Mesendoderm (in vitro differentiated cells): ENCODE measurements around the gene KLRC1.
"Not testable (repeated sequence)": the region's sequence is repeated elsewhere in the genome, so short reads cannot be mapped to it uniquely, and the experiment has no call there.

Experiments
- DNase-seq: peaks from one replicate; pipeline ENCODE4 v3.0.0; 2013
- H2AK5ac ChIP-seq: 2 replicates; pipeline ENCODE4 v1.6.1; 2013; ENCODE audit warnings: low read length, inconsistent platforms
- H2BK120ac ChIP-seq: 2 replicates; pipeline ENCODE4 v1.6.1; 2013; ENCODE audit warnings: low read depth, mild to moderate bottlenecking, low read length, moderate library complexity, mixed read lengths
- H2BK15ac ChIP-seq: replicated peaks from 2 replicates; pipeline ENCODE4 v1.6.1; 2013; ENCODE audit warnings: low read depth, mild to moderate bottlenecking, moderate library complexity
- H2BK5ac ChIP-seq: 2 replicates; pipeline ENCODE4 v1.6.1; 2013; ENCODE audit warnings: low read length, inconsistent platforms
- H3K18ac ChIP-seq: 2 replicates; pipeline ENCODE4 v1.6.1; 2013; ENCODE audit warnings: mild to moderate bottlenecking, low read length, mixed read lengths
- H3K23ac ChIP-seq: one replicate; pipeline ENCODE4 v1.6.1; 2013; ENCODE audit warnings: low read length
- H3K27ac ChIP-seq: 2 replicates; pipeline ENCODE4 v1.5.1; 2013; ENCODE audit warnings: low read depth, mild to moderate bottlenecking, inconsistent platforms, low read length, moderate library complexity
- H3K27me3 ChIP-seq: 2 replicates; pipeline ENCODE4 v1.6.1; 2013; ENCODE audit warnings: low read length, control low read depth, mild to moderate bottlenecking, inconsistent platforms; ENCODE audit not compliant: insufficient read depth, poor library complexity
- H3K36me3 ChIP-seq: 2 replicates; pipeline ENCODE4 v1.6.1; 2013; ENCODE audit warnings: low read length, inconsistent platforms; ENCODE audit not compliant: control insufficient read depth, insufficient read depth
- H3K4ac ChIP-seq: one replicate; pipeline ENCODE4 v1.6.1; 2013; ENCODE audit warnings: low read depth, mild to moderate bottlenecking, low read length, moderate library complexity
- H3K4me1 ChIP-seq: 2 replicates; pipeline ENCODE4 v1.6.1; 2013; ENCODE audit warnings: low read depth, low read length, inconsistent platforms; ENCODE audit not compliant: control insufficient read depth
- H3K4me2 ChIP-seq: 2 replicates; pipeline ENCODE4 v1.6.1; 2013; ENCODE audit warnings: low read length
- H3K4me3 ChIP-seq: 2 replicates; pipeline ENCODE4 v1.5.1; 2013; ENCODE audit warnings: mild to moderate bottlenecking, low read length
- H3K56ac ChIP-seq: one replicate; pipeline ENCODE4 v1.6.1; 2013; ENCODE audit warnings: low read length
- H3K79me1 ChIP-seq: 2 replicates; pipeline ENCODE4 v1.6.1; 2013; ENCODE audit warnings: low read length, inconsistent platforms
- H3K79me2 ChIP-seq: 2 replicates; pipeline ENCODE4 v1.6.1; 2013; ENCODE audit warnings: mild to moderate bottlenecking, low read length; ENCODE audit not compliant: control insufficient read depth, insufficient read depth
- H3K9ac ChIP-seq: 2 replicates; pipeline ENCODE4 v1.6.1; 2013; ENCODE audit warnings: low read length, inconsistent platforms
- H4K5ac ChIP-seq: one replicate; pipeline ENCODE4 v1.6.1; 2013; ENCODE audit warnings: low read length
- H4K8ac ChIP-seq: one replicate; pipeline ENCODE4 v1.6.1; 2013; ENCODE audit warnings: low read depth, mild to moderate bottlenecking, control low read depth, low read length, moderate library complexity
- WGBS: extraction: QIAGEN DNeasy Blood & Tissue Kit; methylation state at CpG from one replicate; pipeline ENCODE4 v1.1.7; 2013; ENCODE audit warnings: low lambda C conversion rate, missing lambda C conversion rate; ENCODE audit not compliant: insufficient coverage; ENCODE audit errors: extremely low coverage; 5-methylcytosine and 5-hydroxymethylcytosine counted together

KLRC1 gene

GRCh38 chr12:10400829-10401228 lies 52.3 kb downstream of the KLRC1 start:
- no peak overlapping the region for H3K4ac ChIP-seq
- H3K27ac ChIP-seq, result no peak overlapping the region
- no peak overlapping the region for H2BK120ac ChIP-seq
- H3K27me3 ChIP-seq, result no peaks in the 10 kb centered on the region
- no peak overlapping the region for H3K9ac ChIP-seq
- no peak overlapping the region for H3K23ac ChIP-seq
- no peak overlapping the region for H3K4me3 ChIP-seq
- no peak overlapping the region for H2BK15ac ChIP-seq
- H3K18ac ChIP-seq, result no peak overlapping the region
- H3K79me2 ChIP-seq, result no peaks in the 10 kb centered on the region
- no peak overlapping the region for H4K5ac ChIP-seq
- no peaks in the 10 kb centered on the region for H3K36me3 ChIP-seq
- H3K4me2 ChIP-seq, result no peak overlapping the region
- DNase-seq, result no peak
- H3K56ac ChIP-seq, result no peak overlapping the region
- H2AK5ac ChIP-seq, result no peak overlapping the region
- no peak overlapping the region for H2BK5ac ChIP-seq
- H4K8ac ChIP-seq, result no peak overlapping the region
- no peaks in the 10 kb centered on the region for H3K79me1 ChIP-seq
- no peaks in the 10 kb centered on the region for H3K4me1 ChIP-seq

GRCh38 chr12:10398168-10398567 lies 55.0 kb downstream of the KLRC1 start:
- Histone ChIP-seq H3K27me3 (no peaks in the 10 kb centered on the region), H3K4me1 (no peaks in the 10 kb centered on the region), H4K5ac (no peak overlapping the region), H3K9ac (no peak overlapping the region), H3K27ac (no peak overlapping the region), H3K4me2 (no peak overlapping the region), H3K56ac (no peak overlapping the region), H3K79me1 (no peaks in the 10 kb centered on the region), H2BK15ac (no peak overlapping the region), H2AK5ac (no peak overlapping the region), H2BK5ac (no peak overlapping the region), H3K23ac (no peak overlapping the region), H3K79me2 (no peaks in the 10 kb centered on the region), H4K8ac (no peak overlapping the region), H3K4me3 (no peak overlapping the region), H3K36me3 (no peaks in the 10 kb centered on the region), H3K18ac (no peak overlapping the region), H3K4ac (no peak overlapping the region), H2BK120ac (no peak overlapping the region)
- WGBS, result no CpG with 5 or more reads among the region's 2 CpGs
- DNase-seq, result no peak

- Histone ChIP-seq H3K23ac (no peak overlapping the region), H2BK5ac (no peak overlapping the region), H3K4me1 (no peaks in the 10 kb centered on the region), H3K36me3 (no peaks in the 10 kb centered on the region), H3K4me2 (no peak overlapping the region), H3K9ac (no peak overlapping the region), H3K4me3 (no peak overlapping the region), H2BK120ac (no peak overlapping the region), H3K79me2 (no peaks in the 10 kb centered on the region), H2AK5ac (no peak overlapping the region), H3K4ac (no peak overlapping the region), H3K27ac (no peak overlapping the region), H2BK15ac (no peak overlapping the region), H4K5ac (no peak overlapping the region), H4K8ac (no peak overlapping the region), H3K79me1 (no peaks in the 10 kb centered on the region), H3K56ac (no peak overlapping the region), H3K27me3 (no peaks in the 10 kb centered on the region), H3K18ac (no peak overlapping the region)
- no CpG with 5 or more reads among the region's 2 CpGs for WGBS
- DNase-seq, result no peak
Observed at GRCh38 chr12:10397296-10397695, 55.9 kb downstream of the KLRC1 start.

- H3K27me3 ChIP-seq, H3K56ac ChIP-seq, H2AK5ac ChIP-seq, H4K5ac ChIP-seq, H3K4me2 ChIP-seq, H3K4me1 ChIP-seq, H2BK15ac ChIP-seq, H2BK5ac ChIP-seq, H3K4me3 ChIP-seq, H3K9ac ChIP-seq, H3K79me2 ChIP-seq, H3K79me1 ChIP-seq, H3K18ac ChIP-seq, H2BK120ac ChIP-seq, H3K36me3 ChIP-seq, H3K27ac ChIP-seq, H4K8ac ChIP-seq, H3K4ac ChIP-seq, DNase-seq, H3K23ac ChIP-seq: not testable (repeated sequence)
- 100% methylated on average over 1 of the region's 15 CpGs for WGBS
Observed at GRCh38 chr12:10396176-10396575, 57.0 kb downstream of the KLRC1 start.
